ENCODE results near the gene MS4A6A.
"Not testable (repeated sequence)": the region's sequence is repeated elsewhere in the genome, so short reads cannot be mapped to it uniquely, and the experiment has no call there.

- TF ChIP-seq, protein P1, sequence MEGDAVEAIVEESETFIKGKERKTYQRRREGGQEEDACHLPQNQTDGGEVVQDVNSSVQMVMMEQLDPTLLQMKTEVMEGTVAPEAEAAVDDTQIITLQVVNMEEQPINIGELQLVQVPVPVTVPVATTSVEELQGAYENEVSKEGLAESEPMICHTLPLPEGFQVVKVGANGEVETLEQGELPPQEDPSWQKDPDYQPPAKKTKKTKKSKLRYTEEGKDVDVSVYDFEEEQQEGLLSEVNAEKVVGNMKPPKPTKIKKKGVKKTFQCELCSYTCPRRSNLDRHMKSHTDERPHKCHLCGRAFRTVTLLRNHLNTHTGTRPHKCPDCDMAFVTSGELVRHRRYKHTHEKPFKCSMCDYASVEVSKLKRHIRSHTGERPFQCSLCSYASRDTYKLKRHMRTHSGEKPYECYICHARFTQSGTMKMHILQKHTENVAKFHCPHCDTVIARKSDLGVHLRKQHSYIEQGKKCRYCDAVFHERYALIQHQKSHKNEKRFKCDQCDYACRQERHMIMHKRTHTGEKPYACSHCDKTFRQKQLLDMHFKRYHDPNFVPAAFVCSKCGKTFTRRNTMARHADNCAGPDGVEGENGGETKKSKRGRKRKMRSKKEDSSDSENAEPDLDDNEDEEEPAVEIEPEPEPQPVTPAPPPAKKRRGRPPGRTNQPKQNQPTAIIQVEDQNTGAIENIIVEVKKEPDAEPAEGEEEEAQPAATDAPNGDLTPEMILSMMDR (IDR thresholded peaks at IDR 0.05; ENCODE audit: extremely low read depth in 1 of 2, insufficient read depth in 1 of 2, low read depth in 1 of 2, low read length in 2 of 2), result not testable (repeated sequence)
- TF ChIP-seq POLR2AphosphoS5 (IDR thresholded peaks at IDR 0.05; ENCODE audit: insufficient read depth, low read depth, low read length); EZH2 (IDR thresholded peaks at IDR 0.05; ENCODE audit: borderline replicate concordance, low read depth, low read length, severe bottlenecking); POLR2A (IDR thresholded peaks at IDR 0.05; ENCODE audit: low read depth, low read length); JUN (IDR thresholded peaks at IDR 0.05; ENCODE audit: borderline replicate concordance, insufficient read depth, insufficient read length, low read depth); GATA2 (IDR thresholded peaks at IDR 0.05; ENCODE audit: insufficient read depth, insufficient read length, low read depth, low read length); FOS (IDR thresholded peaks at IDR 0.05; ENCODE audit: borderline replicate concordance, insufficient read depth, low read length): not testable (repeated sequence)
- TF ChIP-seq, protein P2, sequence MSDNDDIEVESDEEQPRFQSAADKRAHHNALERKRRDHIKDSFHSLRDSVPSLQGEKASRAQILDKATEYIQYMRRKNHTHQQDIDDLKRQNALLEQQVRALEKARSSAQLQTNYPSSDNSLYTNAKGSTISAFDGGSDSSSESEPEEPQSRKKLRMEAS (IDR thresholded peaks at IDR 0.05; ENCODE audit: insufficient read depth, insufficient read length), result not testable (repeated sequence)
These were observed 3.2 kb upstream of the MS4A6A start for GRCh38 chr11:60186128-60186527.

Measured in endothelial cell of umbilical vein (primary cell).